ENCODE data around the gene JADE2.

GRCh38 chr5:134626369-134627014, 101.0 kb downstream of the JADE2 start:
- TF ChIP-seq, protein P1, sequence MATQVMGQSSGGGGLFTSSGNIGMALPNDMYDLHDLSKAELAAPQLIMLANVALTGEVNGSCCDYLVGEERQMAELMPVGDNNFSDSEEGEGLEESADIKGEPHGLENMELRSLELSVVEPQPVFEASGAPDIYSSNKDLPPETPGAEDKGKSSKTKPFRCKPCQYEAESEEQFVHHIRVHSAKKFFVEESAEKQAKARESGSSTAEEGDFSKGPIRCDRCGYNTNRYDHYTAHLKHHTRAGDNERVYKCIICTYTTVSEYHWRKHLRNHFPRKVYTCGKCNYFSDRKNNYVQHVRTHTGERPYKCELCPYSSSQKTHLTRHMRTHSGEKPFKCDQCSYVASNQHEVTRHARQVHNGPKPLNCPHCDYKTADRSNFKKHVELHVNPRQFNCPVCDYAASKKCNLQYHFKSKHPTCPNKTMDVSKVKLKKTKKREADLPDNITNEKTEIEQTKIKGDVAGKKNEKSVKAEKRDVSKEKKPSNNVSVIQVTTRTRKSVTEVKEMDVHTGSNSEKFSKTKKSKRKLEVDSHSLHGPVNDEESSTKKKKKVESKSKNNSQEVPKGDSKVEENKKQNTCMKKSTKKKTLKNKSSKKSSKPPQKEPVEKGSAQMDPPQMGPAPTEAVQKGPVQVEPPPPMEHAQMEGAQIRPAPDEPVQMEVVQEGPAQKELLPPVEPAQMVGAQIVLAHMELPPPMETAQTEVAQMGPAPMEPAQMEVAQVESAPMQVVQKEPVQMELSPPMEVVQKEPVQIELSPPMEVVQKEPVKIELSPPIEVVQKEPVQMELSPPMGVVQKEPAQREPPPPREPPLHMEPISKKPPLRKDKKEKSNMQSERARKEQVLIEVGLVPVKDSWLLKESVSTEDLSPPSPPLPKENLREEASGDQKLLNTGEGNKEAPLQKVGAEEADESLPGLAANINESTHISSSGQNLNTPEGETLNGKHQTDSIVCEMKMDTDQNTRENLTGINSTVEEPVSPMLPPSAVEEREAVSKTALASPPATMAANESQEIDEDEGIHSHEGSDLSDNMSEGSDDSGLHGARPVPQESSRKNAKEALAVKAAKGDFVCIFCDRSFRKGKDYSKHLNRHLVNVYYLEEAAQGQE (IDR thresholded peaks at IDR 0.05; ENCODE audit: low read depth), result no peak
- no peak for TF ChIP-seq EP300 (IDR thresholded peaks at IDR 0.05; ENCODE audit: borderline replicate concordance)
- no peak for TF ChIP-seq RAD21 (IDR thresholded peaks at IDR 0.05; ENCODE audit: low read depth)
- no peak for TF ChIP-seq YY1 (IDR thresholded peaks at IDR 0.05; ENCODE audit: low read depth)
- TF ChIP-seq, protein P2, sequence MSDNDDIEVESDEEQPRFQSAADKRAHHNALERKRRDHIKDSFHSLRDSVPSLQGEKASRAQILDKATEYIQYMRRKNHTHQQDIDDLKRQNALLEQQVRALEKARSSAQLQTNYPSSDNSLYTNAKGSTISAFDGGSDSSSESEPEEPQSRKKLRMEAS (IDR thresholded peaks at IDR 0.05), result no peak
- TF ChIP-seq, protein P3, sequence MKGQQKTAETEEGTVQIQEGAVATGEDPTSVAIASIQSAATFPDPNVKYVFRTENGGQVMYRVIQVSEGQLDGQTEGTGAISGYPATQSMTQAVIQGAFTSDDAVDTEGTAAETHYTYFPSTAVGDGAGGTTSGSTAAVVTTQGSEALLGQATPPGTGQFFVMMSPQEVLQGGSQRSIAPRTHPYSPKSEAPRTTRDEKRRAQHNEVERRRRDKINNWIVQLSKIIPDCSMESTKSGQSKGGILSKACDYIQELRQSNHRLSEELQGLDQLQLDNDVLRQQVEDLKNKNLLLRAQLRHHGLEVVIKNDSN (IDR thresholded peaks at IDR 0.05), result no peak
- TF ChIP-seq FOXM1 (IDR thresholded peaks at IDR 0.05; ENCODE audit: borderline replicate concordance, low read depth), result no peak
- TF ChIP-seq TEAD4 (IDR thresholded peaks at IDR 0.05), result no peak
- TF ChIP-seq TAF1 (IDR thresholded peaks at IDR 0.05; ENCODE audit: low read depth), result no peak
- no peak for TF ChIP-seq EGR1 (IDR thresholded peaks at IDR 0.05)
- no peak for TF ChIP-seq CREB1 (IDR thresholded peaks at IDR 0.05; ENCODE audit: low read depth)

All from Ishikawa (cell line).